HG02885 (cell line): ENCODE data around the gene ROR2.
"Not testable (repeated sequence)": the region's sequence is repeated elsewhere in the genome, so short reads cannot be mapped to it uniquely, and the experiment has no call there.

Experiments used
- ATAC-seq: cut with Tn5 transposase; IDR thresholded peaks from one replicate; pipeline ENCODE4 v1.9.1; 2021; ENCODE audit warnings: mild to moderate bottlenecking; ENCODE audit not compliant: unreplicated experiment, poor library complexity

The ROR2 gene

DNA sequence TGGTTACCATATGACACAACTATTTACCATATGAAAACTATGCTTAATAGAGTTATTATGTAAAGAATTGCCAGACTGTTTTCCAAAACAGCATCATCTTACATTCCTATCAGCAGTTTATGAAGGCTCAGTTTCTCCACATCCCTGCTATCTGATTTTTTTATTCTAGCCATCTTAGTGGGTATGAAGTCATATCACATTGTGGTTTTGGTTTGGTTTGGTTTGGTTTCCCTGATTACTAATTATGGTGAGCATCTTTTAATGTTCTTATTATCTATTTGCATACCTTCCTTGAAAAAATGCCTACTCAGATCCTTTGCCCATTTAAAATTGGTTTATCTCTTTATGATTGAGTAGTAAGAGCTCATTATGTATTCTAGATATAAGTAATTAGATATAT is 327.0 kb downstream of the ROR2 start:
- no peak for ATAC-seq

- ATAC-seq, result not testable (repeated sequence)
These were observed 327.9 kb downstream of the ROR2 start for GRCh38 chr9:91622121-91622520.

GRCh38 chr9:91614044-91614443 is 336.0 kb downstream of the ROR2 start:
- not testable (repeated sequence) for ATAC-seq

DNA sequence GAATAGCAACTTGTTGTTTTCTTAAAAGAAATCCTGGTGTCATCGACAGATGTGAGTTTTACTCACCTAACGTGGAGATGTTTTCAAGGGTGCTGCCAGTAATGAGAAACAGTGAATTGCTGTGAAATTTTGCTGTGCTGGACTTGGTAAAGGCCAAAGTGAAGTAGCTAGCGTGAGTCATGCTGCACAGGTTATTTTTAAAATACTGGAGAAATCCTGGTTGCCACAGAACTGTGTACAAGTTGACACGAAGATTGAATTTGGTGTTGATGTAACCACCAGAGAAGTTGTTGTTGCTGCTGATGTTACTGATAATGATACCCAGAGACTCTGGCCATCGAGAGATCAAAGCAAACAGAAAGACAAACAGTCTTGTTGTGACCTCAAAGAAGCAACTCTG is 338.4 kb downstream of the ROR2 start:
- no peak for ATAC-seq

DNA sequence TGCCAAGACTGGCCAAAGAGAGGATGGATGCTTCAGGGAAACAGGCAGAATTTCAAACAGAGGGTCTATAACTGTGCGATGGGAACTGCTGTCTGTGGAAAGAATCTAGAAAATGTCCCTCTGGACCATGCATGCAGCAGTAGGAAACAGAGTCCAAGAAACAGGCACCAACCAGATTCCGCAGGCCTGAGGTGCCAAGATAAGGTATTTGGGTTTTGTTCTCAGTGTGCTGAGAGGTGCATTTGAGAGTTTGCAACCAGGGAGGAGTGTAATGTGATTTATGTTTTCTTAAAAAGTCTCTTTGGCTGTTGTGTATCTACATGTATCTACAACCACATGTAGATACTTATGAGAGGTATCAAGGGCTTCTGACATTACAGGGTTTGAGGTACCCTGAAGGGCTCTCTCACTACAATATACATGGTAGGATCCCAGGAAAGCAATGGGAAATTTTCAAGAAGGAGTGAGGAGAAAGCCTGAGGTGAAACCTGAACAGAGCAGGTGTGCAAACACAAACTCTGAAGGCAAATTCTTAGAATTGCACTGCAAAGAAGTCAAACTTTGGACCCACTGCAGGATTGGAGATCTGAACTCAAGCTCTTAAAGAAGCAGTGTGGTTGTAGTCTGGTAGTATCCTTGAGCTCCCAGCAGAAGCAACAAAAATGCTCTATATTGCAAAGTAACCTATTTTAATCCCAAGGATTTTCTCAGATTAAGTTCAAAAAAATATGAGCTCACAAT is 343.6 kb downstream of the ROR2 start:
- no peak for ATAC-seq

DNA sequence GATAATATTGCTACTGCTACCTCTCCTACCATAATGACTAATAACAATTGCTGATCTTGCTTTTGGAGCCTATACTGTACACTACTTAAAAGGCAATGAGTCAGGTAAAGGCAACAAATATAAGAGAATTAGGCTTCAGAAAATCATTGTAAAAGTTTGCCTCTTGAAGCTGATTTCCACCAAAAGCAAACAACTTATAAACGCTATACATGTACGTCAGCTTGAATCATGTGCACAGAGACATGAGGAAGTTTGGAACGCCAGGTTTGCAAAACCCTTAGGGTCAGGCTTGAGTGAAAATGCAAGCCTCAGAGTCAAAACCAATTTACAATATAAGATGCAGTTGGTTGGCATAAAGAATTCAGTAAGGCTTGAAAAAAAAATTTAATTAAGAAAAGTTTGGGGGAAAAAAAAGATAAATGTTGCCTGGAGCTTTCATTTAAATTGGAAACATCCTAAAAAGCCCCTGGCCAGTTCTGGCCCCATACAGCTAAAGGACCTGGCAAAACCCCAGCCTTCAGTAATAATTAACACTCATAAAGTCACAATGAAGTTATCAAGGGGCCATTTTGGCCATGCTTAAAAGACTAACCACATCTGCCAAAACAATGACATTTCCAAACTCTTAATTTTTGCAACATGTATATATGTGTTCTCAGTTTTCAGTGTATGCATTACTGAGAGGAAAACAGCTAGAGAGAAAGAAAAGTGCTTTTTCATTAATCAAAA is 345.4 kb downstream of the ROR2 start:
- no peak for ATAC-seq

DNA sequence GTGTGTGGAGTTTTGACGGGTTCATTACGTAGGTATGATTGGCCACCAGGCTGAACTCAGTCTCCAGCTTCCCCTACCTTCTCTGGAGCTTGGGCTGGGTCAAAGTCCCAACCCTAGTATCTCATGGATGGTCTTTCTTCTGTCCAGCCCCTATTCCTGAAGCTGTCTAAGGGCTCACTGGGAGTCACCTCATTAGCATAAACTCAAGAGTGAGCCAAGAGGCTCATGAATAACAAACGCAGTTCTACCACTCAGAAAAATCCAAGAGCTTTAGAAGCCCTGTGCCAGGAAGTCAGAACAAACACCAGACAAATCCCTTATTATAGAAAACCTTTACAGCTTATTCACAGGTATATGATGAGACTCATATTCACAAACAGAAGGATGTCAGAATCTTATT is 346.1 kb downstream of the ROR2 start:
- no peak for ATAC-seq

DNA sequence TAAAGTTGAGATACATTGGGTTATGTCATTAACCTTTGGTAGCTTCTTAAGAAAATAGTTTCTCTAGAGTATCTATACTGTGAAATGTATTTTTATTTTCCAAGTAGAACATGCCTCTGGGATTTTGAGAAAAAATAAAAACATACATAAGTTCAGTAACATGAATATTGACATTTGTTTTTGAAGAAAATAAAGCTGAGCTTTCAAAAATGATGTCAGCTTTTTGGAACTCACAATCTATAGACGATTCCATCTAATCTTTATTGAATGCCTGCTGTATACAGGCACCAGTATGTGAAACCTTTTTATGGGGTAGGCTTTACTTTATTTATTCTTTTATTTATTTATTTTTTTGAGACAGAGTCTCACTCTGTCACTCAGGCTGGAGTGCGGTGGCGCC is 350.5 kb downstream of the ROR2 start:
- ATAC-seq, result no peak

- ATAC-seq, result no peak
These were observed 358.4 kb downstream of the ROR2 start for GRCh38 chr9:91591627-91592026.

- no peak for ATAC-seq
These were observed 360.9 kb downstream of the ROR2 start for GRCh38 chr9:91589101-91589553.

- ATAC-seq, result no peak
These were observed 363.7 kb downstream of the ROR2 start for GRCh38 chr9:91586282-91586681.

DNA sequence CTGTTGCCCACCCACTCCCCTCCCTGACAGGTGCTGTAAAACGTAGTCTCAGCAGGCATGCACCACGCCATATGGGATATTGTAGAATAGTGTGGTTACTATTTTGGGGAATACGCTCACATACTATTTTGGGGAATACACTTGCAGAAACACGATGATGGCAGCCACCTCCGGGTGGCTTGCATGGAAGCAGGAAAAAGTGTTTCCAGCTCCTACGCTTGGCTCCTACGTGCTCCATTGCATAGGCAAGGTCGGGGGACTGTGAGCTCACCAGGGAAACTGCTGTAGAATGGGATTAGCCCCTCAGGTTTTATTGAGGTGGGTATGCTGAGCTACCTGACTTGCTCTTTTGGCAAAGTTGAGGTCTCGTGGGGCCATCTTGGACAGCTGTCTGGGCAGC is 366.1 kb downstream of the ROR2 start:
- ATAC-seq, result no peak

DNA sequence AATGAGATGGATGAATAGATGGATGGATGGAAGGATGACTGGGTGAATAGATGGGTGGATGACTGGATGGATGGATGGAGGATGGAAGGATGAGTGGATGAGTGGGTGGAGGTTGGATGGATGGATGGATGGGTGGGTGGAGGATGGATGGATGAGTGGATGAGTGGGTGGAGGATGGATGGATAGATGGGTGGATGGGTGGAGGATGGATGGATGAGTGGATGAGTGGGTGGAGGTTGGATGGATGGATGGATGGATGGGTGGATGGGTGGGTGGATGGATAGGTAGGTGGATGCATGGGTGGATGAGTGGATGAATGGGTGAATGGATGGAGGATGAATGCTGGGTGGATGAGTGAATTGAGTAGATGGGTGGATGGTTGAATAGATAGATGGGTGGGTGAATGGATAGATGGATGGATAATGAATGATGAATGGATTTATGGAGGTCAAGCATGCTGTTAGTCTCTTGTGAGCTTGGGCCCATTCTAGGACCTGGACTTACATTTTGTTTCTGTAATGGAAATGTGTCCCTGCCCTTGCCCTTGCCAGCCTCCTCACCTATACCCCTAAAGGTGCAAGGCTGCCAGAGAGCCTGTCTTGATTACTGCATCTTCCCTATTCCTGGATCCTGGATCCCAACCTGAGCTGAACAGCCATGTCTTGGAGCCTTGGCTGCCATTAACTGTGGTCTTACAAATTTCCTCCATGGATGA is 366.7 kb downstream of the ROR2 start:
- ATAC-seq, result no peak

GRCh38 chr9:91582181-91582580 is 367.8 kb downstream of the ROR2 start:
- ATAC-seq, result no peak

DNA sequence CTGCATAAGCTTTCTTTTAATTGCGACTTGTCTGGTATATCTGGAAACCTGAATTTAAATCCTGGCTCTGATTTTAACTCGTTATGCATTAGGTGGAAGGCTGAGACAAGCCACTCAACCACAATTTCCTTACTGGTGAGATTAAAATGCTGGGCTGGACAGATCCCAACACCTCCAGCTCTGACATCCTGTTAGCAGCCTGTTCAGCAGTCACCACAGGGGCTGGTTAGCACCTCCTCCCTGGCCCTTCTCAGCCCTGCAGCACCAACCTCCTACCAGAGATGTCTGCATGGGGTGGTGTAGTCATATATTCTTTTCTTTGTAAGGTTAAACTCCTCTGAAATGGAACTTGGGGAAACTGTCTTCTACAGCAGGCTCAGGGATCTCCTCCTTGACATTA is 369.9 kb downstream of the ROR2 start:
- ATAC-seq, result no peak

DNA sequence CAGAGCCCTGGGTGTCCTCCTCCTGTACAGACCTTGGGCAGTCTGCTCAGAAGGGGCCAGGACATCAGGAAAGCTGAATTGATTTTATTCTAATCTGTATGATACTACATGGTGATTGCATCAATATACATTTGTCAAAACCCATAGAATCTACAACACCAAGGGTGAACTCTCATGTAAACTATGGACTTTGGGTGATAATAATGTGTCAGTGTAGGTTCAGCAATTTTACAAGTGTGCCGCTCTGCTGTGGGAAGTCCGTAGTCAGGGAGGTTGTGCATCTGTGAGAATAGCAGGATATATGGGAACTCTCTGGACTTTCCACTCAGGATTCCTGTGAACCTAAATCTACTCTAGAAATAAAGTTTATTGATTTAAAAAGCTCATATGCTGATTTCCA is 371.1 kb downstream of the ROR2 start:
- ATAC-seq, result no peak

- no peak for ATAC-seq
These were observed 372.4 kb downstream of the ROR2 start for GRCh38 chr9:91577633-91578061.

DNA sequence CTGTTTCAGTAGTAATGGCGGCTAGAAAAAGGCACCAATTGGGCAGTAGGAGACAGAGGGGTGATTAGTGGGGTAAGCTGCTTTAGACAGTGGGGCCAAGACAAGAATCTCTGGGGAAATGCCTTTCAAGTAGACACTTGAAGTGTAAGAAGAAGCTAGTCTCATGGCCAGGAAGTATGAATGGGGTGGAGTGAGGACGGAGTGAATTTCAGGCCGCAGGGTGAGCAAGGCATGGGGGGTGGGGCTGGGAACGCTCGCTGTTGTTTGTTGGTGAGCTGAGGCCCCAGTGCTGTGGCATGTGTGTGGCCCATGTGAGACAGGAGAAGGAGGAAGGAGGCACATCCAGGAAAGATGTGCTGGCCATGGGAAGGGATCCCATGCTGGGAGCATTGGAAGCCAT is 377.2 kb downstream of the ROR2 start:
- ATAC-seq, result no peak

DNA sequence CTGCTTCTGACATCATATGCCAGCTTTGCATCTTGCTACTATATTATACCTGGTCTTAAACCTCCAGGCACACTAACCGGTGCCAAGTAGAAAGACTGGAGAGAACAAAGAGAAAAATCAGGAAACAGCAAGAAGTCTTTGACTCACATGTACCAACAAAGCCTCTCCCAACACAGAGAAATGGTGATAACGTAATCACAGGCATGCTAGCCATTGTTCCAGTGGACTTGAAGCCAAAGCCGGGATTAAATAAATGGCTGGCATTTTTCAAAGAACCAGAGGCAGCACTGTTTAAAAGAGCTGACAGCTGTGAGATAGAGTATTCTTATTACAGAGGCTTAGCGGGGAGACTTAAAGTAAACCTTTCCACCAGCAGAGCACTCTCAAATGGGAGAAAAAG is 378.0 kb downstream of the ROR2 start:
- no peak for ATAC-seq

DNA sequence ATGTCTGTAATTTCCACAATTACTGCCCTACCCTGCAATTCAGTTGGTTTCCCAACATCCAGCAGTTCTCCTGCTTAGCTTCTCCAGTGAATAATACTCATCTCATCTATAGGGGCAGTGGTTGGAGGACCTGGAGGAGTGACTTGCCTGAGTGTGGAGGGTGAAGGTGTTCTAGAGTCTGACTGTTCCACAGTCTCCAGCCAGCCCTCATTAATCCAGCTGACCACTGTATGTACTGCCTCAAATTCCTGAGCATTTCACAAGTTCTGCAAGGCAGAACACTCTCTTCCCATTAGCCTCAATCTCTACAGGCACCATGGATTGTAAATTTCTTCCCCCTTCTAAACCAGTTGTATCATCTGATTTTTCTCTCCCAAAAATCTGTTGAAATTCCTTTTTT is 379.0 kb downstream of the ROR2 start:
- no peak for ATAC-seq

- no peak for ATAC-seq
These were observed 382.3 kb downstream of the ROR2 start for GRCh38 chr9:91567642-91568274.
